ENCODE measurements around the gene SERPINI1.

The SERPINI1 gene

GRCh38 chr3:167854846-167855245 is 119.3 kb downstream of the SERPINI1 start:
- FAIRE-seq = no peak

GRCh38 chr3:167855306-167855705 is 119.8 kb downstream of the SERPINI1 start:
- no peak for FAIRE-seq

GRCh38 chr3:167858865-167859264 is 123.3 kb downstream of the SERPINI1 start:
- no peak for FAIRE-seq

GRCh38 chr3:167859610-167860009 is 124.1 kb downstream of the SERPINI1 start:
- no peak for FAIRE-seq

- no peak for FAIRE-seq
Measured at GRCh38 chr3:167861649-167862048, 126.1 kb downstream of the SERPINI1 start.

- FAIRE-seq = no peak
Measured at GRCh38 chr3:167862104-167862730, 126.7 kb downstream of the SERPINI1 start.

- FAIRE-seq = no peak
Measured at GRCh38 chr3:167863811-167864551, 128.5 kb downstream of the SERPINI1 start.

GRCh38 chr3:167864552-167864874 is 129.0 kb downstream of the SERPINI1 start:
- no peak for FAIRE-seq

- no peak for FAIRE-seq
Measured at GRCh38 chr3:167866331-167866730, 130.8 kb downstream of the SERPINI1 start.

- FAIRE-seq = no peak
Measured at GRCh38 chr3:167867981-167868380, 132.5 kb downstream of the SERPINI1 start.

- no peak for FAIRE-seq
Measured at GRCh38 chr3:167870181-167870580, 134.7 kb downstream of the SERPINI1 start.

GRCh38 chr3:167870759-167871158 is 135.2 kb downstream of the SERPINI1 start:
- FAIRE-seq = no peak

- no peak for FAIRE-seq
Measured at GRCh38 chr3:167872032-167872431, 136.5 kb downstream of the SERPINI1 start.

GRCh38 chr3:167872941-167873340 is 137.4 kb downstream of the SERPINI1 start:
- no peak for FAIRE-seq

GRCh38 chr3:167874671-167875372 is 139.3 kb downstream of the SERPINI1 start:
- no peak for FAIRE-seq
